ENCODE data around the gene FAM53B.

FAM53B gene

DNA sequence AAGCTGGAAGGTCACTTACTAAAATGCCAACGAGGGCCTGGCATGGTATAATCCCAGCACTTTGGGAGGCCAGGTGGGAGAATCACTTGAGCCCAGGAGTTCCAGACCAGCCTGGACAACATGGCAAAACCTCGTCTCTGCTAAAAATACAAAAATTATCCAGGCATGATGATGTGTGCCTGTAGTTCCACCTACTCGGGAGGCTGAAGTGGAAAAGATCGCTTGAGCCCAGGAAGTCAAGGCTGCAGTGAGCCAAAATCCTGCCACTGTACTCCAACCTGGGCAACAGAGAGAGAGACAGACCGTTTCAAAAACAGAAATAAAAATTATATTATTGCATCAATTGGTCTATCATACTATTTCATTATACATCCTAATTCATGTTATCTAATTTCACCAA lies 18.1 kb upstream of the FAM53B start:
- Histone ChIP-seq H2BK120ac (ENCODE audit: insufficient read depth, low read length, poor library complexity) (no peak overlapping the region), H3K27ac (ENCODE audit: low read depth, low read length) (no peak overlapping the region), H3K4me3 (ENCODE audit: low read depth, low read length) (no peak overlapping the region), H3K79me2 (ENCODE audit: control insufficient read depth, insufficient read depth, low read length, poor library complexity) (no peaks in the 10 kb centered on the region), H3K14ac (ENCODE audit: low read length) (no peak overlapping the region), H3K18ac (ENCODE audit: low read length) (no peak overlapping the region), H3K4me2 (ENCODE audit: low read length) (no peak overlapping the region), H3K79me1 (ENCODE audit: low read length) (no peaks in the 10 kb centered on the region), H3K36me3 (ENCODE audit: control insufficient read depth in 1 of 2, insufficient read depth in 2 of 2, low read length in 2 of 2) (peaks cover 8 to 15% of the 10 kb centered on the region in 2 experiments), H4K12ac (ENCODE audit: low read depth, low read length) (no peak overlapping the region), H3K4me1 (ENCODE audit: control insufficient read depth in 1 of 2, insufficient read depth in 2 of 2, low read length in 2 of 2) (no peaks in the 10 kb centered on the region), H3K9ac (ENCODE audit: low read length) (no peak overlapping the region), H3K4ac (ENCODE audit: low read depth, low read length) (no peak overlapping the region), H4K91ac (ENCODE audit: low read depth, low read length) (no peak overlapping the region), H2BK5ac (ENCODE audit: low read depth, low read length, poor library complexity) (no peak overlapping the region), H3K27me3 (ENCODE audit: insufficient read depth, low read length) (no peaks in the 10 kb centered on the region), H4K8ac (ENCODE audit: low read depth, low read length) (no peak overlapping the region), H2BK12ac (ENCODE audit: low read length) (no peak overlapping the region), H2AK5ac (ENCODE audit: low read length) (no peak overlapping the region), H2AFZ (ENCODE audit: insufficient read depth, low read length, poor library complexity) (no peak overlapping the region), H3K23ac (ENCODE audit: low read length) (no peak overlapping the region), H3K9me3 (ENCODE audit: insufficient read depth, low read depth, low read length) (no peaks in the 10 kb centered on the region)
- no peak for DNase-seq
- WGBS (ENCODE audit: extremely low coverage, insufficient coverage, insufficient read length): no CpG with 5 or more reads among the region's 5 CpGs

DNA sequence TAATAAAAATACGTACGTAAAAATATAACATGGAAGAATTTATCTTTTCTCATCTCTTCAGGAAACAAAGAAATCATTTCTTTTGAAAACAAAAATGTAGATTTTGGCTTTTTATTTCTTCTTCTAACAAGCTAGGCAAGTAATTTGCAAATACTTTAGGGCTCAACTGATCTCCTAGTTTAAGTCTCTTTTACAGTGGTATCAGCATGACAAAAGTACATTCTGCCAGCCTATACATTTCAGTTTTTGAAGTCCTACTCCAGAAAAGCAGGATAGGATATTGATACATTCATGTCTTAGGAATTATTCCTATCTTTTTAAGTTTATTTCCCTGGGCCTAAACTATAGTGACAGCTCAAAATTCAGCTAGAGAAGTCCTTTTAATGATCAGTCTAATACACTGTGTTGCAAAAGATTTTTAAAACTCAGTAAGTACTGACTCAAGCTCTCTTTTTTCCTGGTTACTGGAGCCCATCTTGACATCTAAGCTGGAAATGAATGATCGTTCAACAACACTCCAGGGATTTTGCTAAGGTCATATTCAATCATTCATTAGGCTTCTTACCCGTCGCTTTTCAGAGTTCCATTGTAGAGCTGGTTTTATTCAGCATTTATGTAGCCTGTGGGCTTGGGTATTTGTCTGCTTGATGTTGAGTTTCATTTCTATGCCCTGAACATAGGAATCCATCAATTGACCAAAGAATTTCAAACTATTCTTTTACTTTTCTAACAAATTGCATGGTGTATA lies 12.2 kb upstream of the FAM53B start:
- Histone ChIP-seq H3K4me2 (ENCODE audit: low read length) (no peak overlapping the region), H3K9ac (ENCODE audit: low read length) (no peak overlapping the region), H3K23ac (ENCODE audit: low read length) (no peak overlapping the region), H4K91ac (ENCODE audit: low read depth, low read length) (no peak overlapping the region), H2AFZ (ENCODE audit: insufficient read depth, low read length, poor library complexity) (no peak overlapping the region), H2AK5ac (ENCODE audit: low read length) (no peak overlapping the region), H3K27ac (ENCODE audit: low read depth, low read length) (no peak overlapping the region), H2BK120ac (ENCODE audit: insufficient read depth, low read length, poor library complexity) (no peak overlapping the region), H3K18ac (ENCODE audit: low read length) (no peak overlapping the region), H2BK12ac (ENCODE audit: low read length) (no peak overlapping the region), H3K9me3 (ENCODE audit: insufficient read depth, low read depth, low read length) (no peaks in the 10 kb centered on the region), H4K12ac (ENCODE audit: low read depth, low read length) (no peak overlapping the region), H3K4ac (ENCODE audit: low read depth, low read length) (no peak overlapping the region), H3K79me2 (ENCODE audit: control insufficient read depth, insufficient read depth, low read length, poor library complexity) (no peaks in the 10 kb centered on the region), H3K4me1 (ENCODE audit: control insufficient read depth in 1 of 2, insufficient read depth in 2 of 2, low read length in 2 of 2) (no peaks in the 10 kb centered on the region), H4K8ac (ENCODE audit: low read depth, low read length) (no peak overlapping the region), H3K4me3 (ENCODE audit: low read depth, low read length) (no peak overlapping the region), H2BK5ac (ENCODE audit: low read depth, low read length, poor library complexity) (no peak overlapping the region), H3K79me1 (ENCODE audit: low read length) (no peaks in the 10 kb centered on the region), H3K14ac (ENCODE audit: low read length) (no peak overlapping the region), H3K36me3 (ENCODE audit: control insufficient read depth in 1 of 2, insufficient read depth in 2 of 2, low read length in 2 of 2) (peaks cover 5 to 11% of the 10 kb centered on the region in 2 experiments), H3K27me3 (ENCODE audit: insufficient read depth, low read length) (no peaks in the 10 kb centered on the region)
- no CpG with 5 or more reads among the region's 5 CpGs for WGBS (ENCODE audit: extremely low coverage, insufficient coverage, insufficient read length)
- no peak for DNase-seq

DNA sequence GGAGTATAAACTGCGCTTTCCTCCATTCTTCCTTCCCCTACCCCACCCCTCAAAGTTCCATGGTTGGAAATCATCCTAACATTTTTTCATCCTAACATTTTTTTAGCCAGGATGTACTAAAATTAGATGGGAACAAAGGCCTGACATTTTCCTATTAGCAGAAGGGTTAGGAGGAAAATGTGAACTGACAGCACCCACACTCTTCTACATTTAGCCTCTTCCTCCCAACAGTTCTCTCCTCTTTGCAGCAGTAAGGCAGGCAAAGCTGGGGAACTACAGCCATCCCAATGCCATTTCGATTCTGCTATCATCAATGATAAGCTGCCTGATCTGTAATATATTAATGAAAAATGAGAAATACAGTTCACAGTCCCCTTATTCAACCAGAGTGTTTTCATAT lies 11.4 kb upstream of the FAM53B start:
- no peak for DNase-seq
- Histone ChIP-seq H2BK12ac (ENCODE audit: low read length) (no peak overlapping the region), H4K12ac (ENCODE audit: low read depth, low read length) (no peak overlapping the region), H3K27ac (ENCODE audit: low read depth, low read length) (no peak overlapping the region), H3K79me2 (ENCODE audit: control insufficient read depth, insufficient read depth, low read length, poor library complexity) (no peaks in the 10 kb centered on the region), H3K79me1 (ENCODE audit: low read length) (no peaks in the 10 kb centered on the region), H3K9me3 (ENCODE audit: insufficient read depth, low read depth, low read length) (no peaks in the 10 kb centered on the region), H2AFZ (ENCODE audit: insufficient read depth, low read length, poor library complexity) (no peak overlapping the region), H3K4me3 (ENCODE audit: low read depth, low read length) (no peak overlapping the region), H2BK120ac (ENCODE audit: insufficient read depth, low read length, poor library complexity) (no peak overlapping the region), H2AK5ac (ENCODE audit: low read length) (no peak overlapping the region), H4K91ac (ENCODE audit: low read depth, low read length) (no peak overlapping the region), H3K4ac (ENCODE audit: low read depth, low read length) (no peak overlapping the region), H3K36me3 (ENCODE audit: control insufficient read depth in 1 of 2, insufficient read depth in 2 of 2, low read length in 2 of 2) (peaks cover 2 to 6% of the 10 kb centered on the region in 2 experiments), H3K23ac (ENCODE audit: low read length) (no peak overlapping the region), H3K4me2 (ENCODE audit: low read length) (no peak overlapping the region), H3K18ac (ENCODE audit: low read length) (no peak overlapping the region), H3K14ac (ENCODE audit: low read length) (no peak overlapping the region), H4K8ac (ENCODE audit: low read depth, low read length) (no peak overlapping the region), H2BK5ac (ENCODE audit: low read depth, low read length, poor library complexity) (no peak overlapping the region), H3K9ac (ENCODE audit: low read length) (no peak overlapping the region), H3K4me1 (ENCODE audit: control insufficient read depth in 1 of 2, insufficient read depth in 2 of 2, low read length in 2 of 2) (no peaks in the 10 kb centered on the region), H3K27me3 (ENCODE audit: insufficient read depth, low read length) (no peaks in the 10 kb centered on the region)
- no CpG with 5 or more reads among the region's 2 CpGs for WGBS (ENCODE audit: extremely low coverage, insufficient coverage, insufficient read length)

DNA sequence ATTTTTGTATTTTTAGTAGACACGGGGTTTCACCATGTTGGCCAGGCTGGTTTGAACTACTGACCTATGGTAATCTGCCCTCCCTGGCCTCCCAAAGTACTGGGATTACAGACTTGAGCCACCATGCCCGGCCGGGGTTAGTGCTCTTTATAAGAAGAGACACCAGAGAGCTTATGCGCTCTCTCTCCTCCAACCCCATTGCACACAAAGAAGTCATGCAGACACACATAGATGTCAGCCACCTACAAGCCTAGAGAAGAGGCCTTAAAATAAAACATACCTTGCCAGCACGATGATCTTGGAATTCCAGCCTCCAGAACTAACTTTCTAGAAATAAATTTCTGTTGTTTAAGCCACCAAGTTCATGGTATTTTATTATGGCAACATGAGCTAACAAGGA lies 10.0 kb upstream of the FAM53B start:
- Histone ChIP-seq H3K4ac (ENCODE audit: low read depth, low read length) (no peak overlapping the region), H3K4me3 (ENCODE audit: low read depth, low read length) (no peak overlapping the region), H3K23ac (ENCODE audit: low read length) (no peak overlapping the region), H3K79me2 (ENCODE audit: control insufficient read depth, insufficient read depth, low read length, poor library complexity) (no peaks in the 10 kb centered on the region), H3K4me1 (ENCODE audit: control insufficient read depth in 1 of 2, insufficient read depth in 2 of 2, low read length in 2 of 2) (no peaks in the 10 kb centered on the region), H3K36me3 (ENCODE audit: control insufficient read depth in 1 of 2, insufficient read depth in 2 of 2, low read length in 2 of 2) (peaks cover 2 to 6% of the 10 kb centered on the region in 2 experiments), H2AK5ac (ENCODE audit: low read length) (no peak overlapping the region), H2AFZ (ENCODE audit: insufficient read depth, low read length, poor library complexity) (no peak overlapping the region), H3K18ac (ENCODE audit: low read length) (no peak overlapping the region), H4K12ac (ENCODE audit: low read depth, low read length) (no peak overlapping the region), H4K8ac (ENCODE audit: low read depth, low read length) (no peak overlapping the region), H2BK5ac (ENCODE audit: low read depth, low read length, poor library complexity) (no peak overlapping the region), H3K14ac (ENCODE audit: low read length) (no peak overlapping the region), H3K4me2 (ENCODE audit: low read length) (no peak overlapping the region), H3K9me3 (ENCODE audit: insufficient read depth, low read depth, low read length) (no peaks in the 10 kb centered on the region), H2BK12ac (ENCODE audit: low read length) (no peak overlapping the region), H3K27ac (ENCODE audit: low read depth, low read length) (no peak overlapping the region), H4K91ac (ENCODE audit: low read depth, low read length) (no peak overlapping the region), H3K79me1 (ENCODE audit: low read length) (no peaks in the 10 kb centered on the region), H2BK120ac (ENCODE audit: insufficient read depth, low read length, poor library complexity) (no peak overlapping the region), H3K9ac (ENCODE audit: low read length) (no peak overlapping the region), H3K27me3 (ENCODE audit: insufficient read depth, low read length) (no peaks in the 10 kb centered on the region)
- WGBS (ENCODE audit: extremely low coverage, insufficient coverage, insufficient read length): no CpG with 5 or more reads among the region's 5 CpGs
- DNase-seq: no peak
